ENCODE results near the gene RIMBP2. TPM values are rescaled to one million over a fixed set of nuclear protein-coding genes. Genes with fewer than 3 reads are reported as not detected.

RIMBP2 gene
- polyA plus RNA-seq, 1 donor from 2014 or later: 14.6 TPM

DNA sequence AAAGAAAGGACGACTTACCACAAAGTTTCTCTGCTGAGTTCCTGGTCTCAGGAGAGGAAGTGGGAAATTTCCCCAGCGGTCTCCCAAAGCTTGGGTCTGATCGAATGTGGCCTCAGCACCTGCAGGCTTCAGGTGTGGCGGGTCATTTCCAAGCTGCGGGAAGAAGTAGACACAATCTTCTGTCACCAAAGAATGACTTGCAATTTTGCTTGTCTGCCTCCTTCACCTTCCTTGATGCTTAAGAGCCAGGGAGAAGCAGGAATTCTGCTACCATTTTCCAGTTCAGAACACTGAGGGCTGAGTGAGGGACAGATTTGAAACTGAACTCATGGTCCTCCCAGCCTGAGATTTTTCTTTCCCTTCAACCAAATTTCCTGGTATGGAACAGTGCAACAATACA is 87.8 kb downstream of the RIMBP2 start:
- no peaks in the 10 kb centered on the region for H3K79me2 ChIP-seq (replicated peaks; ENCODE audit: insufficient read depth, low read length)
- no peaks in the 10 kb centered on the region for H3F3A ChIP-seq (ENCODE audit: insufficient read depth, low read length, poor library complexity, severe bottlenecking)
- H3K36me3 ChIP-seq (ENCODE audit: insufficient read depth, low read length): no peaks in the 10 kb centered on the region
- H2AFZ ChIP-seq (ENCODE audit: low read depth, low read length): no peak overlapping the region
- no peaks in the 10 kb centered on the region for H3K9me2 ChIP-seq (ENCODE audit: insufficient read depth, low read length)
- no peak overlapping the region for H3K4me3 ChIP-seq (ENCODE audit: low read length)
- H3K9me3 ChIP-seq (ENCODE audit: low read length): no peaks in the 10 kb centered on the region
- no peak overlapping the region for H3K27ac ChIP-seq (ENCODE audit: low read length)
- H3K9ac ChIP-seq (ENCODE audit: low read length): no peak overlapping the region
- H4K20me1 ChIP-seq (ENCODE audit: insufficient read depth): no peaks in the 10 kb centered on the region
- TF ChIP-seq MXI1 (conservative IDR thresholded peaks at IDR 0.05; ENCODE audit: poor library complexity, severe bottlenecking) (no peak), POLR2AphosphoS5 (IDR thresholded peaks at IDR 0.05) (no peak), EP300 (conservative IDR thresholded peaks at IDR 0.05; ENCODE audit: poor library complexity, severe bottlenecking) (no peak), RAD21 (conservative IDR thresholded peaks at IDR 0.05) (no peak), TAF1 (IDR thresholded peaks at IDR 0.05; ENCODE audit: low read depth) (no peak), EZH2 (IDR thresholded peaks at IDR 0.05; ENCODE audit: borderline replicate concordance, insufficient read depth, low read length, poor library complexity, severe bottlenecking) (no peak), SMC3 (conservative IDR thresholded peaks at IDR 0.05; ENCODE audit: poor library complexity) (no peak)
- TF ChIP-seq, protein P1, sequence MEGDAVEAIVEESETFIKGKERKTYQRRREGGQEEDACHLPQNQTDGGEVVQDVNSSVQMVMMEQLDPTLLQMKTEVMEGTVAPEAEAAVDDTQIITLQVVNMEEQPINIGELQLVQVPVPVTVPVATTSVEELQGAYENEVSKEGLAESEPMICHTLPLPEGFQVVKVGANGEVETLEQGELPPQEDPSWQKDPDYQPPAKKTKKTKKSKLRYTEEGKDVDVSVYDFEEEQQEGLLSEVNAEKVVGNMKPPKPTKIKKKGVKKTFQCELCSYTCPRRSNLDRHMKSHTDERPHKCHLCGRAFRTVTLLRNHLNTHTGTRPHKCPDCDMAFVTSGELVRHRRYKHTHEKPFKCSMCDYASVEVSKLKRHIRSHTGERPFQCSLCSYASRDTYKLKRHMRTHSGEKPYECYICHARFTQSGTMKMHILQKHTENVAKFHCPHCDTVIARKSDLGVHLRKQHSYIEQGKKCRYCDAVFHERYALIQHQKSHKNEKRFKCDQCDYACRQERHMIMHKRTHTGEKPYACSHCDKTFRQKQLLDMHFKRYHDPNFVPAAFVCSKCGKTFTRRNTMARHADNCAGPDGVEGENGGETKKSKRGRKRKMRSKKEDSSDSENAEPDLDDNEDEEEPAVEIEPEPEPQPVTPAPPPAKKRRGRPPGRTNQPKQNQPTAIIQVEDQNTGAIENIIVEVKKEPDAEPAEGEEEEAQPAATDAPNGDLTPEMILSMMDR (IDR thresholded peaks at IDR 0.05; ENCODE audit: poor library complexity, severe bottlenecking): no peak
- TF ChIP-seq, protein P2, sequence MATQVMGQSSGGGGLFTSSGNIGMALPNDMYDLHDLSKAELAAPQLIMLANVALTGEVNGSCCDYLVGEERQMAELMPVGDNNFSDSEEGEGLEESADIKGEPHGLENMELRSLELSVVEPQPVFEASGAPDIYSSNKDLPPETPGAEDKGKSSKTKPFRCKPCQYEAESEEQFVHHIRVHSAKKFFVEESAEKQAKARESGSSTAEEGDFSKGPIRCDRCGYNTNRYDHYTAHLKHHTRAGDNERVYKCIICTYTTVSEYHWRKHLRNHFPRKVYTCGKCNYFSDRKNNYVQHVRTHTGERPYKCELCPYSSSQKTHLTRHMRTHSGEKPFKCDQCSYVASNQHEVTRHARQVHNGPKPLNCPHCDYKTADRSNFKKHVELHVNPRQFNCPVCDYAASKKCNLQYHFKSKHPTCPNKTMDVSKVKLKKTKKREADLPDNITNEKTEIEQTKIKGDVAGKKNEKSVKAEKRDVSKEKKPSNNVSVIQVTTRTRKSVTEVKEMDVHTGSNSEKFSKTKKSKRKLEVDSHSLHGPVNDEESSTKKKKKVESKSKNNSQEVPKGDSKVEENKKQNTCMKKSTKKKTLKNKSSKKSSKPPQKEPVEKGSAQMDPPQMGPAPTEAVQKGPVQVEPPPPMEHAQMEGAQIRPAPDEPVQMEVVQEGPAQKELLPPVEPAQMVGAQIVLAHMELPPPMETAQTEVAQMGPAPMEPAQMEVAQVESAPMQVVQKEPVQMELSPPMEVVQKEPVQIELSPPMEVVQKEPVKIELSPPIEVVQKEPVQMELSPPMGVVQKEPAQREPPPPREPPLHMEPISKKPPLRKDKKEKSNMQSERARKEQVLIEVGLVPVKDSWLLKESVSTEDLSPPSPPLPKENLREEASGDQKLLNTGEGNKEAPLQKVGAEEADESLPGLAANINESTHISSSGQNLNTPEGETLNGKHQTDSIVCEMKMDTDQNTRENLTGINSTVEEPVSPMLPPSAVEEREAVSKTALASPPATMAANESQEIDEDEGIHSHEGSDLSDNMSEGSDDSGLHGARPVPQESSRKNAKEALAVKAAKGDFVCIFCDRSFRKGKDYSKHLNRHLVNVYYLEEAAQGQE (IDR thresholded peaks at IDR 0.05; ENCODE audit: borderline replicate concordance): no peak
- no peak overlapping the region for H3K4me2 ChIP-seq (ENCODE audit: low read length)
- no peaks in the 10 kb centered on the region for H3K27me3 ChIP-seq (ENCODE audit: insufficient read depth, low read depth, low read length)

DNA sequence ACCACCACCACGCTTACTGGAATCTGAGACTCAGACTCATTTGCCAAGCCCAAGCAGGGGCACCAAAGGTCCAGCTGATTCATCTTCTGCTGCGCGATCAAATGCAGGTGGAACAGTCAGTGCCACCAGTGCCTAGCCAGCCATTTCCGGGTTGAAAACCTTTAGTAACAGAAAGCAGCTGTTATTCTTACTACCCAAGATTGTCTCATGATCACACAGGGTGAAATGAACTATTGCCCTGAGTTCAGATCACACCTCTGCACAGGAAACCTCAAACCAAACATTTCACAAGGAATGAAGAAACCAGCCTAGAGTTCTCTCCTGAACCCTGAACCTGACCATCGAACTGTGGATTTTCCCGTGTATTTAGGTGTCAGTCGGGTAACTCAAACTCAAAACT is 88.9 kb downstream of the RIMBP2 start:
- H3K9me3 ChIP-seq (ENCODE audit: low read length): no peaks in the 10 kb centered on the region
- no peaks in the 10 kb centered on the region for H3K9me2 ChIP-seq (ENCODE audit: insufficient read depth, low read length)
- H2AFZ ChIP-seq (ENCODE audit: low read depth, low read length): no peak overlapping the region
- H4K20me1 ChIP-seq (ENCODE audit: insufficient read depth): no peaks in the 10 kb centered on the region
- H3K9ac ChIP-seq (ENCODE audit: low read length): no peak overlapping the region
- no peak overlapping the region for H3K4me3 ChIP-seq (ENCODE audit: low read length)
- no peaks in the 10 kb centered on the region for H3K79me2 ChIP-seq (replicated peaks; ENCODE audit: insufficient read depth, low read length)
- no peaks in the 10 kb centered on the region for H3K36me3 ChIP-seq (ENCODE audit: insufficient read depth, low read length)
- no peak overlapping the region for H3K27ac ChIP-seq (ENCODE audit: low read length)
- TF ChIP-seq SMC3 (conservative IDR thresholded peaks at IDR 0.05; ENCODE audit: poor library complexity) (no peak), TAF1 (IDR thresholded peaks at IDR 0.05; ENCODE audit: low read depth) (no peak), POLR2AphosphoS5 (IDR thresholded peaks at IDR 0.05) (no peak), MXI1 (conservative IDR thresholded peaks at IDR 0.05; ENCODE audit: poor library complexity, severe bottlenecking) (no peak), EZH2 (IDR thresholded peaks at IDR 0.05; ENCODE audit: borderline replicate concordance, insufficient read depth, low read length, poor library complexity, severe bottlenecking) (no peak), EP300 (conservative IDR thresholded peaks at IDR 0.05; ENCODE audit: poor library complexity, severe bottlenecking) (no peak), RAD21 (conservative IDR thresholded peaks at IDR 0.05) (no peak)
- TF ChIP-seq, protein P2 (IDR thresholded peaks at IDR 0.05; ENCODE audit: borderline replicate concordance): no peak
- TF ChIP-seq, protein P1 (IDR thresholded peaks at IDR 0.05; ENCODE audit: poor library complexity, severe bottlenecking): no peak
- no peaks in the 10 kb centered on the region for H3K27me3 ChIP-seq (ENCODE audit: insufficient read depth, low read depth, low read length)
- H3F3A ChIP-seq (ENCODE audit: insufficient read depth, low read length, poor library complexity, severe bottlenecking): no peaks in the 10 kb centered on the region
- no peak overlapping the region for H3K4me2 ChIP-seq (ENCODE audit: low read length)

All from neural cell (in vitro differentiated cells).